ENCODE results near the gene ABCA1.
"Not testable (repeated sequence)": the region's sequence is repeated elsewhere in the genome, so short reads cannot be mapped to it uniquely, and the experiment has no call there.

ABCA1 gene

GRCh38 chr9:104934691-104935500 lies 6.9 kb upstream of the ABCA1 start:
- H3K4me3 ChIP-seq (ENCODE audit: insufficient read depth, low read length, poor library complexity, severe bottlenecking): no peak overlapping the region
- H3K4me2 ChIP-seq (ENCODE audit: low read depth, low read length, poor library complexity, severe bottlenecking): no peak overlapping the region
- no peak overlapping the region for H2AFZ ChIP-seq (ENCODE audit: low read depth, low read length, severe bottlenecking)

DNA sequence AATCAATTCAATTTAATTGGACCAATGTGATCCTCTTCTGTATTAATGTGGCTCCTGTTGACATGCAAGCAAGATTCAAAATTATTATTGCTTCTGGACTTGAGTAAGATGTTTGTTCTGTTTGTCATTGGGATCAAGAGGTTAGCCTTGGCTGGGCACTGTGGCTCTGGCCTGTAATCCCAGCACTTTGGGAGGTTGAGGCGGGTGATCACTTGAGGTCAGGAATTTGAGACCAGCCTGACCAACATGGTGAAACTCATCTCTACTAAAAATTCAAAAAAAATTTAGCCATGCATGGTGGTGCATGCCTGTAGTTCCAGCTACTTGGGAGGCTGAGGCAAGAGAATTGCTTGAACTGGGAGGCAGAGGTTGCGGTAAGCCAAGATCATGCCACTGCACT lies 5.1 kb upstream of the ABCA1 start:
- not testable (repeated sequence) for H4K20me1 ChIP-seq (ENCODE audit: low read depth, low read length); H2AFZ ChIP-seq (ENCODE audit: low read depth, low read length, severe bottlenecking); H3F3A ChIP-seq (ENCODE audit: insufficient read depth); H3K4me3 ChIP-seq (ENCODE audit: insufficient read depth, low read length, poor library complexity, severe bottlenecking); H3K27ac ChIP-seq (ENCODE audit: low read depth, low read length); H3K9ac ChIP-seq (ENCODE audit: low read length); H3K9me3 ChIP-seq (ENCODE audit: insufficient read depth, low read length); H3K79me2 ChIP-seq (ENCODE audit: insufficient read depth, low read length); H3K27me3 ChIP-seq (ENCODE audit: low read length); H3K36me3 ChIP-seq (ENCODE audit: low read length); H3K9me2 ChIP-seq (replicated peaks; ENCODE audit: insufficient read depth, low read length); H3K4me2 ChIP-seq (ENCODE audit: low read depth, low read length, poor library complexity, severe bottlenecking)

More at GRCh38 chr9:104934691-104935500, 6.9 kb upstream of the ABCA1 start:
- Histone ChIP-seq H3K27ac (ENCODE audit: low read depth, low read length) (no peak overlapping the region), H3F3A (ENCODE audit: insufficient read depth) (no peaks in the 10 kb centered on the region), H3K27me3 (ENCODE audit: low read length) (no peaks in the 10 kb centered on the region), H3K9me2 (replicated peaks; ENCODE audit: insufficient read depth, low read length) (no peaks in the 10 kb centered on the region), H3K79me2 (ENCODE audit: insufficient read depth, low read length) (no peaks in the 10 kb centered on the region), H3K36me3 (ENCODE audit: low read length) (no peaks in the 10 kb centered on the region), H3K9me3 (ENCODE audit: insufficient read depth, low read length) (no peaks in the 10 kb centered on the region), H4K20me1 (ENCODE audit: low read depth, low read length) (no peaks in the 10 kb centered on the region), H3K9ac (ENCODE audit: low read length) (no peak overlapping the region)
- TF ChIP-seq CTCF (IDR thresholded peaks at IDR 0.05; ENCODE audit: insufficient read depth, low read length, poor library complexity, severe bottlenecking) (no peak), EZH2phosphoT487 (conservative IDR thresholded peaks at IDR 0.05; ENCODE audit: low read length) (no peak)

GRCh38 chr9:104931256-104931655 lies 3.3 kb upstream of the ABCA1 start:
- no peak overlapping the region for H3K27ac ChIP-seq (ENCODE audit: low read depth, low read length)

More at GRCh38 chr9:104931256-104931655, 3.3 kb upstream of the ABCA1 start:
- no peak overlapping the region for H3K4me3 ChIP-seq (ENCODE audit: insufficient read depth, low read length, poor library complexity, severe bottlenecking)
- H3K36me3 ChIP-seq (ENCODE audit: low read length): no peaks in the 10 kb centered on the region
- H3K9me2 ChIP-seq (replicated peaks; ENCODE audit: insufficient read depth, low read length): no peaks in the 10 kb centered on the region
- no peak overlapping the region for H2AFZ ChIP-seq (ENCODE audit: low read depth, low read length, severe bottlenecking)
- no peaks in the 10 kb centered on the region for H3K79me2 ChIP-seq (ENCODE audit: insufficient read depth, low read length)
- no peaks in the 10 kb centered on the region for H3K9me3 ChIP-seq (ENCODE audit: insufficient read depth, low read length)
- no peak overlapping the region for H3K9ac ChIP-seq (ENCODE audit: low read length)
- TF ChIP-seq EZH2phosphoT487 (conservative IDR thresholded peaks at IDR 0.05; ENCODE audit: low read length) (no peak), CTCF (IDR thresholded peaks at IDR 0.05; ENCODE audit: insufficient read depth, low read length, poor library complexity, severe bottlenecking) (no peak)
- H4K20me1 ChIP-seq (ENCODE audit: low read depth, low read length): no peaks in the 10 kb centered on the region
- H3K4me2 ChIP-seq (ENCODE audit: low read depth, low read length, poor library complexity, severe bottlenecking): no peak overlapping the region
- no peaks in the 10 kb centered on the region for H3F3A ChIP-seq (ENCODE audit: insufficient read depth)
- no peaks in the 10 kb centered on the region for H3K27me3 ChIP-seq (ENCODE audit: low read length)

Measured in SU-DHL-6 (cell line).